GM13977 (cell line): ENCODE measurements around the gene EPPIN.
"Not testable (repeated sequence)": the region's sequence is repeated elsewhere in the genome, so short reads cannot be mapped to it uniquely, and the experiment has no call there.

ENCODE experiments used
- DNase-seq: peaks from one replicate; pipeline ENCODE4 v3.0.0; 2012; ENCODE audit warnings: low spot score
- CTCF ChIP-seq: IDR thresholded peaks from 2 replicates; pipeline ENCODE4 v1.5.1; 2012; ENCODE audit warnings: mild to moderate bottlenecking, control low read depth; ENCODE audit not compliant: insufficient read depth; ENCODE audit errors: extremely low read depth, missing control alignments
- in situ Hi-C: fragments of 300-500 bp; cut with MboI; formaldehyde crosslinking; loops from one replicate; pipeline ENCODE4 v1.12.0; 2022; ENCODE audit warnings: low sequenced_read_pairs, low pct_unique_long_range_greater_than_20kb, mixed read lengths, inconsistent platforms; ENCODE audit not compliant: unreplicated experiment

EPPIN gene

GRCh38 chr20:45547206-45547770 is at the start of gene EPPIN:
Gene EPPIN (minus strand): TSS chr20:45547401. CDS start chr20:45547357, 44 bp downstream.
- in situ Hi-C loops, result no loop called here
- no peak for DNase-seq
- no peak for TF ChIP-seq CTCF

GRCh38 chr20:45595235-45595634 is 48.0 kb upstream of the EPPIN start:
- no peak for DNase-seq
- in situ Hi-C loops, result loop anchor here (25.0 kb wide), 1 partner anchor 167 kb away; no protein-coding TSS in a partner anchor
- TF ChIP-seq CTCF, result no peak

- in situ Hi-C loops, result loop anchor here (25.0 kb wide), 1 partner anchor 169 kb away; no protein-coding TSS in a partner anchor
- TF ChIP-seq CTCF, result no peak
- DNase-seq, result no peak
Measured at GRCh38 chr20:45593498-45593897, 46.3 kb upstream of the EPPIN start.

GRCh38 chr20:45592574-45593189 is 45.5 kb upstream of the EPPIN start:
- DNase-seq, result peak; percentile 37
- peak; percentile 74 for TF ChIP-seq CTCF
- in situ Hi-C loops, result loop anchor here (25.0 kb wide), 1 partner anchor 170 kb away; no protein-coding TSS in a partner anchor

GRCh38 chr20:45589725-45590124 is 42.5 kb upstream of the EPPIN start:
- TF ChIP-seq CTCF, result no peak
- in situ Hi-C loops, result loop anchor here (25.0 kb wide), 1 partner anchor 173 kb away; no protein-coding TSS in a partner anchor
- DNase-seq, result no peak

GRCh38 chr20:45588800-45589199 is 41.6 kb upstream of the EPPIN start:
- no peak for TF ChIP-seq CTCF
- DNase-seq, result no peak
- in situ Hi-C loops, result loop anchor here (25.0 kb wide), 1 partner anchor 174 kb away; no protein-coding TSS in a partner anchor

GRCh38 chr20:45585986-45586385 is 38.8 kb upstream of the EPPIN start:
- DNase-seq, result not testable (repeated sequence)
- in situ Hi-C loops, result loop anchor here (25.0 kb wide), 1 partner anchor 176 kb away; no protein-coding TSS in a partner anchor

GRCh38 chr20:45584294-45584693 is 37.1 kb upstream of the EPPIN start:
- DNase-seq, result not testable (repeated sequence)
- in situ Hi-C loops, result loop anchor here (25.0 kb wide), 1 partner anchor 178 kb away; no protein-coding TSS in a partner anchor
